HL-60 (cell line): ENCODE data around the gene PAH.

ENCODE experiments used
- DNase-seq, 2 experiments: peaks; one replicate each; pipeline ENCODE4 v3.0.0-alpha.2; 2010 to 2020; ENCODE audit warnings: low read depth in 1 of 2, low spot score in 1 of 2
- H3K27ac ChIP-seq: fragments of 250-450 bp; sonication (Bioruptor Pico); replicated peaks from 2 replicates; pipeline ENCODE4 v1.5.1; 2020; ENCODE audit warnings: mild to moderate bottlenecking, moderate library complexity
- H3K27me3 ChIP-seq: fragments of 250-450 bp; sonication (Bioruptor Pico); 2 replicates; pipeline ENCODE4 v1.5.1; 2021; ENCODE audit warnings: mild to moderate bottlenecking, moderate library complexity; ENCODE audit not compliant: insufficient read depth, poor library complexity, severe bottlenecking
- H3K4me3 ChIP-seq: replicated peaks from 2 replicates; pipeline ENCODE4 v1.5.1; 2011; ENCODE audit warnings: mild to moderate bottlenecking, control low read depth, low read length; ENCODE audit not compliant: insufficient read depth
- GABPA ChIP-seq: IDR thresholded peaks from 2 replicates; pipeline ENCODE4 v1.6.1; 2012; ENCODE audit warnings: low read depth
- POLR2AphosphoS5 ChIP-seq: IDR thresholded peaks from 2 replicates; pipeline ENCODE4 v1.6.1; 2012; ENCODE audit warnings: low read depth
- SPI1 ChIP-seq: IDR thresholded peaks from 2 replicates; pipeline ENCODE4 v1.6.1; 2012; ENCODE audit warnings: low read depth, mild to moderate bottlenecking, borderline replicate concordance
- TF ChIP-seq, protein P1 (sequence below): IDR thresholded peaks from one replicate; pipeline ENCODE4 v1.5.1; 2011; ENCODE audit warnings: low read length, control low read depth, inconsistent platforms; ENCODE audit not compliant: insufficient read depth
- TF ChIP-seq, protein P2 (sequence below): IDR thresholded peaks from 2 replicates; pipeline ENCODE4 v1.6.1; 2012; ENCODE audit warnings: low read depth; ENCODE audit not compliant: insufficient replicate concordance

Gene PAH

DNA sequence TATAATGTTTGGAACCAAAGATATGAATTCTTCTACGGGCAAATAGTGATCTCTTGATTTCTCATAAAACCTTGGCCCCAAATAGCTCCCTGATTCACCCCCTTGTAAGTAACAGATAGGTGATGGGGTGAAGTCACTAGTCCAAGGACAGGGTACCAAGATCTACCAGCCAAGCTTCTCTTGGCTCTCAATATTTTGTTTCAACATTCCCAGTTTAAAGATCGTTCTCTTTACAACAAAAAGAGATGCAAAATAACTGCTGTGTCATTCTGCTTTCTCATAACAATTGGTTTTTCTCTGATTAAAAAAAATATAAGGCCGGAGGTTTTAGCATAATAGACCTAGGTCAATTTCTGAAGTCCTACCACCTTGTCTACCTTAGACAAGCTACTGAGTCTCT, 11.8 kb downstream of the PAH start:
- H3K27ac ChIP-seq: no peak overlapping the region
- DNase-seq: no peak
- H3K4me3 ChIP-seq: no peak overlapping the region
- TF ChIP-seq SPI1: no peak
- TF ChIP-seq POLR2AphosphoS5: no peak
- TF ChIP-seq, protein P1, sequence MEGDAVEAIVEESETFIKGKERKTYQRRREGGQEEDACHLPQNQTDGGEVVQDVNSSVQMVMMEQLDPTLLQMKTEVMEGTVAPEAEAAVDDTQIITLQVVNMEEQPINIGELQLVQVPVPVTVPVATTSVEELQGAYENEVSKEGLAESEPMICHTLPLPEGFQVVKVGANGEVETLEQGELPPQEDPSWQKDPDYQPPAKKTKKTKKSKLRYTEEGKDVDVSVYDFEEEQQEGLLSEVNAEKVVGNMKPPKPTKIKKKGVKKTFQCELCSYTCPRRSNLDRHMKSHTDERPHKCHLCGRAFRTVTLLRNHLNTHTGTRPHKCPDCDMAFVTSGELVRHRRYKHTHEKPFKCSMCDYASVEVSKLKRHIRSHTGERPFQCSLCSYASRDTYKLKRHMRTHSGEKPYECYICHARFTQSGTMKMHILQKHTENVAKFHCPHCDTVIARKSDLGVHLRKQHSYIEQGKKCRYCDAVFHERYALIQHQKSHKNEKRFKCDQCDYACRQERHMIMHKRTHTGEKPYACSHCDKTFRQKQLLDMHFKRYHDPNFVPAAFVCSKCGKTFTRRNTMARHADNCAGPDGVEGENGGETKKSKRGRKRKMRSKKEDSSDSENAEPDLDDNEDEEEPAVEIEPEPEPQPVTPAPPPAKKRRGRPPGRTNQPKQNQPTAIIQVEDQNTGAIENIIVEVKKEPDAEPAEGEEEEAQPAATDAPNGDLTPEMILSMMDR: no peak
- TF ChIP-seq, protein P2, sequence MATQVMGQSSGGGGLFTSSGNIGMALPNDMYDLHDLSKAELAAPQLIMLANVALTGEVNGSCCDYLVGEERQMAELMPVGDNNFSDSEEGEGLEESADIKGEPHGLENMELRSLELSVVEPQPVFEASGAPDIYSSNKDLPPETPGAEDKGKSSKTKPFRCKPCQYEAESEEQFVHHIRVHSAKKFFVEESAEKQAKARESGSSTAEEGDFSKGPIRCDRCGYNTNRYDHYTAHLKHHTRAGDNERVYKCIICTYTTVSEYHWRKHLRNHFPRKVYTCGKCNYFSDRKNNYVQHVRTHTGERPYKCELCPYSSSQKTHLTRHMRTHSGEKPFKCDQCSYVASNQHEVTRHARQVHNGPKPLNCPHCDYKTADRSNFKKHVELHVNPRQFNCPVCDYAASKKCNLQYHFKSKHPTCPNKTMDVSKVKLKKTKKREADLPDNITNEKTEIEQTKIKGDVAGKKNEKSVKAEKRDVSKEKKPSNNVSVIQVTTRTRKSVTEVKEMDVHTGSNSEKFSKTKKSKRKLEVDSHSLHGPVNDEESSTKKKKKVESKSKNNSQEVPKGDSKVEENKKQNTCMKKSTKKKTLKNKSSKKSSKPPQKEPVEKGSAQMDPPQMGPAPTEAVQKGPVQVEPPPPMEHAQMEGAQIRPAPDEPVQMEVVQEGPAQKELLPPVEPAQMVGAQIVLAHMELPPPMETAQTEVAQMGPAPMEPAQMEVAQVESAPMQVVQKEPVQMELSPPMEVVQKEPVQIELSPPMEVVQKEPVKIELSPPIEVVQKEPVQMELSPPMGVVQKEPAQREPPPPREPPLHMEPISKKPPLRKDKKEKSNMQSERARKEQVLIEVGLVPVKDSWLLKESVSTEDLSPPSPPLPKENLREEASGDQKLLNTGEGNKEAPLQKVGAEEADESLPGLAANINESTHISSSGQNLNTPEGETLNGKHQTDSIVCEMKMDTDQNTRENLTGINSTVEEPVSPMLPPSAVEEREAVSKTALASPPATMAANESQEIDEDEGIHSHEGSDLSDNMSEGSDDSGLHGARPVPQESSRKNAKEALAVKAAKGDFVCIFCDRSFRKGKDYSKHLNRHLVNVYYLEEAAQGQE: no peak
- TF ChIP-seq GABPA: no peak
- H3K27me3 ChIP-seq: no peaks in the 10 kb centered on the region

DNA sequence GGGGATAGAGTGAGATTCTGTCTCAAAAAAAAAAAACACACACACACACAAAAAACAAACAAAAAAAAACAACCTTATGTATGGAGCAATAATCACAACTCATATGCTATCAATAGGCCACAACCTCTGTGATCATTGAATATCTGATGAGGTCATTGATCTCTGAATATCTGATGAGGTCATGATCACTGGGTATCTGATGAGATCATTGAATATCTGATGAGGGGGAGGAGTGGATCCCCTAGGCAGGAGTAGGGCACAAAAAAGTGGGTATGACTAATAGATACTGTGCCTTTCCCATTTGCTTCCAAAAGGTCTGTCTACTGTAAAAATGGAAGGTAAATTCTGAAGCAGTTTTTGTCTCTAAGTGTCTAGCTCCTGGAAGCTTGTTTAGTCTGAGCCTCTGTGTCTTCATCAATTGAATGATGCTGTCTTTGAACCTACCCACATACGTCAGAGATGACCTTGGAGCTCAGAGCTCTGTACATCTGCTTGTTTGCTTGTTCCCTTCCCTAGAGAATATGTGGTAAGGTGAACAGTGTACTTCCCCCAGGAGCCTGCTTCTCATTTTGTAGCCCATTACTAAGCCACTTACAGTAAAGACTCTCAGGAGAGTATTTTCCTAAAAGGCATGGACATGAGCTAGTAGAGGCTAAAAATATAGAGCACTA, 13.6 kb downstream of the PAH start:
- H3K27me3 ChIP-seq: no peaks in the 10 kb centered on the region
- no peak overlapping the region for H3K4me3 ChIP-seq
- no peak overlapping the region for H3K27ac ChIP-seq
- TF ChIP-seq, protein P2: no peak
- TF ChIP-seq GABPA (no peak), POLR2AphosphoS5 (no peak), SPI1 (no peak)
- TF ChIP-seq, protein P1: no peak
- no peak for DNase-seq

DNA sequence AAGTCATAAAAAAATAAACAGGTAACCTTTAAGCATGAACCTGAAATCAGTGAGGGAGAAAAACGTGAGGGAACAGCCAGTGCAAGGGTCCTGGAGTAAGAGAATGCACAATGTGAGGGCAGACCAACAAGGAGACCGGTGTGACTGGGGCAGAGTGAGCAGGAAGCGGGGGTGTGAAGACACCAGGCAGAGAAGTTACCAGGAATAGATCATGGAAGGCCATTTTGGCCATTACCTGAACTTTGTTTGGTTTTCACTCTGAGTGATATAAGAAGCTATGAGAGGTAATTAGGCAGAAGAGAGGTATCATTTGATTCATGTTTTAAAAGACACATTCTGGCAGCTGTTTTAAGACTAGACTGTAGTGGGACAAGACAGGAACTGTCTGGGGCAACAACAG, 15.0 kb downstream of the PAH start:
- DNase-seq: no peak
- Histone ChIP-seq H3K27me3 (no peaks in the 10 kb centered on the region), H3K27ac (no peak overlapping the region), H3K4me3 (no peak overlapping the region)
- TF ChIP-seq SPI1 (no peak), POLR2AphosphoS5 (no peak), GABPA (no peak)
- TF ChIP-seq, protein P2: no peak
- TF ChIP-seq, protein P1: no peak
